GM12891 (cell line): ENCODE results near the gene OSCP1.

Source experiments
- POLR2A ChIP-seq: IDR thresholded peaks from 2 replicates; pipeline ENCODE4 v1.6.1; 2011; ENCODE audit warnings: low read depth, low read length, control low read depth
- POLR2AphosphoS5 ChIP-seq: IDR thresholded peaks from 2 replicates; pipeline ENCODE4 v1.6.1; 2011; ENCODE audit warnings: low read depth, low read length, control low read depth
- POU2F2 ChIP-seq: IDR thresholded peaks from 2 replicates; pipeline ENCODE4 v1.6.1; 2011; ENCODE audit warnings: low read depth, mild to moderate bottlenecking, control low read depth, low read length, moderate library complexity
- SPI1 ChIP-seq: IDR thresholded peaks from 2 replicates; pipeline ENCODE4 v1.6.1; 2011; ENCODE audit warnings: low read depth, low read length, control low read depth
- TAF1 ChIP-seq: IDR thresholded peaks from 2 replicates; pipeline ENCODE4 v1.6.1; 2011; ENCODE audit warnings: low read depth, low read length, control low read depth

GRCh38 chr1:36432616-36433015 is 17.6 kb downstream of the OSCP1 start:
- no peak for TF ChIP-seq POLR2A
- TF ChIP-seq TAF1 = no peak
- TF ChIP-seq POLR2AphosphoS5 = no peak
- no peak for TF ChIP-seq POU2F2
- TF ChIP-seq SPI1 = no peak
